Measurements from ENCODE around the gene LARGE1. TPM values are rescaled to one million over a fixed set of nuclear protein-coding genes. Genes with fewer than 3 reads are reported as not detected.

The LARGE1 gene
- total RNA-seq, 1 donor from 2014 or later = 81.2 TPM

- Mint-ChIP-seq H3K4me3 (ENCODE audit: unreplicated experiment) (no peak overlapping the region), H3K4me1 (ENCODE audit: low read depth, unreplicated experiment) (peaks cover 7% of the 10 kb centered on the region), H3K27ac (ENCODE audit: unreplicated experiment) (no peak overlapping the region)
Observed at GRCh38 chr22:33792832-33793231, 127.4 kb downstream of the LARGE1 start.

GRCh38 chr22:33789690-33790253 lies 130.5 kb downstream of the LARGE1 start:
- Mint-ChIP-seq H3K27ac (ENCODE audit: unreplicated experiment) (no peak overlapping the region), H3K9me3 (ENCODE audit: unreplicated experiment) (peaks cover 13% of the 10 kb centered on the region), H3K4me3 (ENCODE audit: unreplicated experiment) (no peak overlapping the region), H3K4me1 (ENCODE audit: low read depth, unreplicated experiment) (peaks cover 7% of the 10 kb centered on the region), H3K27me3 (ENCODE audit: unreplicated experiment) (peaks cover 2% of the 10 kb centered on the region), H3K36me3 (ENCODE audit: unreplicated experiment) (peaks cover 26% of the 10 kb centered on the region)
- no peak for DNase-seq
- TF ChIP-seq CTCF (IDR thresholded peaks at IDR 0.05; ENCODE audit: partially characterized antibody, unreplicated experiment) = no peak

More at GRCh38 chr22:33792832-33793231, 127.4 kb downstream of the LARGE1 start:
- no peak for DNase-seq
- Mint-ChIP-seq H3K9me3 (ENCODE audit: unreplicated experiment) (peaks cover 10% of the 10 kb centered on the region), H3K36me3 (ENCODE audit: unreplicated experiment) (peaks cover 17% of the 10 kb centered on the region), H3K27me3 (ENCODE audit: unreplicated experiment) (no peaks in the 10 kb centered on the region)
- no peak for TF ChIP-seq CTCF (IDR thresholded peaks at IDR 0.05; ENCODE audit: partially characterized antibody, unreplicated experiment)

GRCh38 chr22:33788927-33789326 lies 131.3 kb downstream of the LARGE1 start:
- H3K4me1 Mint-ChIP-seq (ENCODE audit: low read depth, unreplicated experiment) = peaks cover 5% of the 10 kb centered on the region
- H3K4me3 Mint-ChIP-seq (ENCODE audit: unreplicated experiment) = no peak overlapping the region
- H3K9me3 Mint-ChIP-seq (ENCODE audit: unreplicated experiment) = peaks cover 13% of the 10 kb centered on the region
- H3K36me3 Mint-ChIP-seq (ENCODE audit: unreplicated experiment) = peaks cover 26% of the 10 kb centered on the region
- H3K27ac Mint-ChIP-seq (ENCODE audit: unreplicated experiment) = no peak overlapping the region
- DNase-seq = no peak
- peaks cover 2% of the 10 kb centered on the region for H3K27me3 Mint-ChIP-seq (ENCODE audit: unreplicated experiment)
- no peak for TF ChIP-seq CTCF (IDR thresholded peaks at IDR 0.05; ENCODE audit: partially characterized antibody, unreplicated experiment)

GRCh38 chr22:33787645-33788456 lies 132.4 kb downstream of the LARGE1 start:
- Mint-ChIP-seq H3K4me1 (ENCODE audit: low read depth, unreplicated experiment) (no peaks in the 10 kb centered on the region), H3K27ac (ENCODE audit: unreplicated experiment) (no peak overlapping the region), H3K4me3 (ENCODE audit: unreplicated experiment) (no peak overlapping the region), H3K36me3 (ENCODE audit: unreplicated experiment) (peaks cover 26% of the 10 kb centered on the region), H3K27me3 (ENCODE audit: unreplicated experiment) (peaks cover 4% of the 10 kb centered on the region), H3K9me3 (ENCODE audit: unreplicated experiment) (peaks cover 13% of the 10 kb centered on the region)
- no peak for DNase-seq
- no peak for TF ChIP-seq CTCF (IDR thresholded peaks at IDR 0.05; ENCODE audit: partially characterized antibody, unreplicated experiment)

- no peak for DNase-seq
- peaks cover 26% of the 10 kb centered on the region for H3K36me3 Mint-ChIP-seq (ENCODE audit: unreplicated experiment)
- no peak overlapping the region for H3K4me3 Mint-ChIP-seq (ENCODE audit: unreplicated experiment)
- peaks cover 4% of the 10 kb centered on the region for H3K27me3 Mint-ChIP-seq (ENCODE audit: unreplicated experiment)
- peaks cover 13% of the 10 kb centered on the region for H3K9me3 Mint-ChIP-seq (ENCODE audit: unreplicated experiment)
- no peak overlapping the region for H3K27ac Mint-ChIP-seq (ENCODE audit: unreplicated experiment)
- TF ChIP-seq CTCF (IDR thresholded peaks at IDR 0.05; ENCODE audit: partially characterized antibody, unreplicated experiment) = no peak
- H3K4me1 Mint-ChIP-seq (ENCODE audit: low read depth, unreplicated experiment) = peaks cover 3% of the 10 kb centered on the region
Observed at GRCh38 chr22:33786149-33786548, 134.1 kb downstream of the LARGE1 start.

Data from glutamatergic neuron (in vitro differentiated cells).